KOPT-K1 (cell line): ENCODE data around the gene TBRG4.

ENCODE experiments used
- H3K27ac ChIP-seq: fragments of 200-600 bp; sonication (generic); 2 replicates; pipeline ENCODE4 v1.5.1; 2016; ENCODE audit warnings: antibody characterized with exemption, mild to moderate bottlenecking, low read depth, low read length; ENCODE audit not compliant: poor library complexity, severe bottlenecking
- H3K36me3 ChIP-seq: fragments of 200-600 bp; sonication (generic); 2 replicates; pipeline ENCODE4 v1.5.1; 2017; ENCODE audit warnings: antibody characterized with exemption, mild to moderate bottlenecking, low read length, moderate library complexity; ENCODE audit not compliant: insufficient read depth
- H3K9me3 ChIP-seq: fragments of 200-600 bp; sonication (generic); 2 replicates; pipeline ENCODE4 v1.5.1; 2017; ENCODE audit warnings: antibody characterized with exemption, low read length, mild to moderate bottlenecking; ENCODE audit not compliant: insufficient read depth, poor library complexity, severe bottlenecking

TBRG4 gene

DNA sequence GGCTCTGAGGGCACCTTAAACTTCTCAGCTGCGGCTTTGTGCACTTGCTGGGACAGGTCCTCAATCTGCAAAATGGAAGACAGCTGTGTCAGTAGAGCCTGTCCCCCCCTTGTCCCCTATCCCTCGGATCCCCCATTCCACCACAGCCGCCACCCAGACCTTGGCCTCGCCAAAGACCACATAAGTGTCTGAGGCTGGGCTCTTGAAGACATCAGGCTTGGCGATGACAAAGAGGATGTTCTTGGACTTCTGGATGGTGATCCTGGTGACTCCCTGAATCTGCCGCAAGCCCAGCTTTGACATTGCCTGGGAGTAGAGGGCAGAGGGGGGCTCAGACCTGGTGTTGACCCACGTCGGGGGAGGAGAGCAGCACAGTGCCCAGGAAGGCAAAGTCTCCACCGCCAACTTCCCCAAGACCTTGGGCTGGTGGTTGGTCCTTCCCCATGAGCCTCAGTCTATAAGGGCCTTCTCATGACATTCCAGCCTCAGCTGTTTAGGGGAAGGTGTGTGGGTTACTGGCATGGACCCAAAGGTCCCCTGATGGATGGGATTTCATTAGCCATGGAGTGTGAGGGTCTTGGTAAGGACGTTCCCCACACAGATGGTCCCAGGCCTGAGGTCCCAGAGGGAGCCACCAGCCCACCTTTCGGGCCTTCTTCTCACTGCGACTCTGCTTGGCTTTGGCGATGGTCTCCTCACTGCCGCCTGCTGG lies 30.4 kb downstream of the TBRG4 start:
- H3K36me3 ChIP-seq: peaks cover 24% of the 10 kb centered on the region
- no peaks in the 10 kb centered on the region for H3K9me3 ChIP-seq

GRCh38 chr7:45080265-45080957 lies 31.1 kb downstream of the TBRG4 start:
- Histone ChIP-seq H3K27ac (no peak overlapping the region), H3K36me3 (peaks cover 31% of the 10 kb centered on the region)

More for the DNA sequence above, 30.4 kb downstream of the TBRG4 start:
- H3K27ac ChIP-seq: no peak overlapping the region

DNA sequence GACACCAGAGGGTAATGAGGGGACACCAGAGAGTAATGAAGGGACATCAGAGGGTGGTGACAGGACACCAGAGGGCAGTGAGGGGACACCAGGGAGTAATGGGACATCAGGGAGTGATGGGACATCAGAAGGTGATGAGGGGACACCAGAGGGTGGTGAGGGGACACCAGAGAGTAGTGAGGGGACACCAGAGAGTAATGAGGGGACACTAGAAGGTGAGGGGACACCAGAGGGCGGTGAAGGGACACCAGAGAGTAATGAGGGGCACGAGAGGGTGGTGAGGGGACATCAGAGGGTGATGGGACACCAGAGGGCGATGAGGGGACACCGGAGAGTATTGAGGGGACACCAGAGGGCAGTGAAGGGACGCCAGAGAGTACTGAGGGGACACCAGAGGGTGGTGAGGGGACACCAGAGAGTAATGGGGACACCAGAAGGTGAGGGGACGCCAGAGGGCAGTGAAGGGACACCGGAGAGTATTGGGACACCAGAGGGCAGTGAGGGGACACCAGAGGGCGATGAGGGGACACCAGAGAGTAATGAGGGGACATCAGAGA lies 33.3 kb downstream of the TBRG4 start:
- H3K27ac ChIP-seq: no peak overlapping the region
- peaks cover 53% of the 10 kb centered on the region for H3K36me3 ChIP-seq
- H3K9me3 ChIP-seq: no peaks in the 10 kb centered on the region

More at GRCh38 chr7:45080265-45080957, 31.1 kb downstream of the TBRG4 start:
- H3K9me3 ChIP-seq: no peaks in the 10 kb centered on the region

DNA sequence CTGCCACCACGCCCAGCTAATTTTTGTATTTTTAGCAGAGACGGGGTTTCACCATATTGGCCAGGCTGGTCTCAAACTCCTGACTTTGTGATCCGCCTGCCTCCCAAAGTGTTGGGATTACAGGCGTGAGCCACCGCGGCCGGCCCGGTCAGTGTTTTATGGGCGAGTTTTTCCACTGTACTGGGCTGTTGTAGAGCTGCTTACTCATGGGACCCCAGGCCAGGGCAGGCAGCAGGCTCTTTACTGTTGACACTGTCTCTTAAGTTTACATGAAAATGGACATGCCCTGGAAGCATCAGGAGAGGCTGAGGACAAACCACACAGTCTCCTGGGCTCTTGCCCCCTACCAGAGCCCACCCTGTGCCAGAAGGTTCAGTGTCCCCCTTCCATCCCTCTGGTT lies 33.9 kb downstream of the TBRG4 start:
- Histone ChIP-seq H3K9me3 (no peaks in the 10 kb centered on the region), H3K27ac (no peak overlapping the region), H3K36me3 (peaks cover 59% of the 10 kb centered on the region)

- H3K36me3 ChIP-seq: peaks cover 65% of the 10 kb centered on the region
- no peak overlapping the region for H3K27ac ChIP-seq
- H3K9me3 ChIP-seq: no peaks in the 10 kb centered on the region
These were observed 34.6 kb downstream of the TBRG4 start for GRCh38 chr7:45076946-45077345.

DNA sequence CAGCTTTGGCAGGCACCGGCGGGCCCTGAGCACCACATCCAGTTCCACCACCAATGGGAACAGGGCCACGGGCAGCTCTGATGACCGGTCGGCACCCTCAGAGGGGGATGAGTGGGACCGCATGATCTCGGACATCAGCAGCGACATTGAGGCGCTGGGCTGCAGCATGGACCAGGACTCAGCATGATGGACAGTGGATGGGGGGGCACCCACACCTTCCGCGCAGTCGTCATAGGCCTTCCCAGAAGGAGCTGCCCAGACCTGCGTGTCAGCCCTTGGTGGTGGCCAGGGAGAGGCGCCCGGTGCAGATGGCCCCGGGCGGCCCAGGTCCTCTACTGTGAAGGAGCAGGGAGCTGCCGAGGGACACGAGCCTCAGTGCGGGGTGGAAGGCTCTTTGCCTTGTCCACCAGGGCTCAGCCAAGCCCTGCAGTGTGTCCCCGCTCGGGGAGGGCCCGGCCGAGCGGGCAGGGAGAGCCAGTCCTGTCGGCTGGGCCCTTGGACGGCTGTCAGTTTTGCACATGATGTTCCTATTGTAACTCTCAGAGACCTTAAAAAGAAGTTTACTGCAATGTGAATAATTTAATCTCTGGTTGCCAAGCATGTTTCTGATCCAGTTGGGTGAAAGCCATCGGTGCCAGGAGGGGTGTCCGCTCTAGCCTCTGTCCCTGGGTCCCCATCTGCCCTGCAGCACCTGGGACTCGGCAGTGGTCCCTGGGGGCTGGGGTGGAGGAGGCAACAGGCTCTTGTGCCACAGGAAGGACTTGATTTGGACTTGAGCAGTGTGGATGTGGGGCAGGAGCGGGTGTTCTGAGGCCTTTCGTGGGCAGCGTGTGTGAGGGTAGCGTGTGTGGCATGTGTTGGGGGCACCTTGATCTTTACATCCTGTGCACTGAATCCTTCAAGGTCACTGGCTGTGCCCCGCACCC lies 35.4 kb downstream of the TBRG4 start:
- peaks cover 73% of the 10 kb centered on the region for H3K36me3 ChIP-seq
- no peak overlapping the region for H3K27ac ChIP-seq
- no peaks in the 10 kb centered on the region for H3K9me3 ChIP-seq

DNA sequence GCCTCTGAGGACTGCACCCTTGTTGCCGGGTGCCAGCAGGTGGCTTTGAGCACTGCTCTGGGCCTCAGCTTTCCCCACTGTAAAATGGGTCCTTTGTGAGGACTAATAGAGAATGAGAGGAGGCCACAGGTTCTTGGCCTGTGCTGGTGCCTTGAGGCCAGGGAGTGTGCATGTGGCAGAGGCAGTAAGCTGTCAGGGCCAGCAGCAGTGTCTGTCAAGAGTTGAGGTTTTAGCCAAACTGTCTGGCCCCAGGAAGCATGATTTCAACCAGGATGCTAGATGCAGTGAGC lies 36.2 kb downstream of the TBRG4 start:
- H3K9me3 ChIP-seq: no peaks in the 10 kb centered on the region
- H3K36me3 ChIP-seq: peaks cover 82% of the 10 kb centered on the region
- no peak overlapping the region for H3K27ac ChIP-seq

DNA sequence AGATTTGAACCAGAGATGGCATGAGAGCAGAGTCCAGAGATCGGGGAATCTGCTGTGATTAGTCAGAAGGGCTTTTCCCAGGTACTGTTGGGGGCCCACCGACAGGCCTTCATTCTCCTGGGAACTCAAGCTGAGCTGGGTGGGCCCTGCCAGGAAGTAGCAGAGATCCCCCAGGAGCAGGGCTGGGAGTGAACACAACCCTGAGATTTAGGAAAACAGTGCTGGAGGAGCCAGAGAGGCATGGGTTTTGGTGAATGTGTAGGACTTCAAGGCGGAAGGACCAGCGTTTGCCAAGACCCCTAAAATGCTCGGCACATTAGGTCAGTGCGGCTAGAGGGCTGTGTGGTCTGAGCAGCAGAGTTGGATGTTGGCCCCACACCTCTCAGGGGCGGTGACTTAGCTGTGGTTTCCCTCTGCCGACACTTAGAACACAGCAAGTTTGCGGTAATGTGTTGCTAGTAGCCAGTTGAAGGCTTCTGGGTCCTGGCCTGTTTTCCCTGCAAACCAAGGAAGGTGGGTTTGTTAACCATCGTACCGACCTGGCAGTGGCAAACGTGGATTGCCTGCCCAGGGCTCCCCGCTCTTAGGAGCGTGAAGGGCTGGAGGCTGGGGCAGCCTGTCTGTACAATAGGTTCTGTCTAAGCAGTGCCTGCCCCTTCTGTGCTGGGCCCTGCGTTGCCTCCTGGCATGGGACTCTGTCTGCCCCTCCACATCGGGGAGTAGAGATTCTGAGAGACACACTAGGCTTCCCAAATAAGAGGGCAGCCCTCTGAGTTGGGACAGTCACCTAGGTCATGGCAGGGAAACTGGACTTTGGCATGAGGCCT lies 36.8 kb downstream of the TBRG4 start:
- H3K36me3 ChIP-seq: peaks cover 87% of the 10 kb centered on the region
- no peaks in the 10 kb centered on the region for H3K9me3 ChIP-seq
- H3K27ac ChIP-seq: no peak overlapping the region

GRCh38 chr7:45073786-45074527 lies 37.5 kb downstream of the TBRG4 start:
- Histone ChIP-seq H3K27ac (no peak overlapping the region), H3K9me3 (no peaks in the 10 kb centered on the region), H3K36me3 (peaks cover 95% of the 10 kb centered on the region)

GRCh38 chr7:45073031-45073785 lies 38.3 kb downstream of the TBRG4 start:
- peaks cover 100% of the 10 kb centered on the region for H3K36me3 ChIP-seq
- no peaks in the 10 kb centered on the region for H3K9me3 ChIP-seq
- no peak overlapping the region for H3K27ac ChIP-seq

GRCh38 chr7:45072131-45073030 lies 39.1 kb downstream of the TBRG4 start:
- Histone ChIP-seq H3K9me3 (no peaks in the 10 kb centered on the region), H3K27ac (no peak overlapping the region), H3K36me3 (peaks cover 100% of the 10 kb centered on the region)

- no peak overlapping the region for H3K27ac ChIP-seq
- peaks cover 100% of the 10 kb centered on the region for H3K36me3 ChIP-seq
- no peaks in the 10 kb centered on the region for H3K9me3 ChIP-seq
These were observed 40.0 kb downstream of the TBRG4 start for GRCh38 chr7:45071528-45071927.
